ENCODE data around the gene LDHAL6B. TPM values are rescaled to one million over a fixed set of nuclear protein-coding genes. Genes with fewer than 3 reads are reported as not detected.

LDHAL6B gene
- polyA plus RNA-seq, 1 experiment, result not detected

DNA sequence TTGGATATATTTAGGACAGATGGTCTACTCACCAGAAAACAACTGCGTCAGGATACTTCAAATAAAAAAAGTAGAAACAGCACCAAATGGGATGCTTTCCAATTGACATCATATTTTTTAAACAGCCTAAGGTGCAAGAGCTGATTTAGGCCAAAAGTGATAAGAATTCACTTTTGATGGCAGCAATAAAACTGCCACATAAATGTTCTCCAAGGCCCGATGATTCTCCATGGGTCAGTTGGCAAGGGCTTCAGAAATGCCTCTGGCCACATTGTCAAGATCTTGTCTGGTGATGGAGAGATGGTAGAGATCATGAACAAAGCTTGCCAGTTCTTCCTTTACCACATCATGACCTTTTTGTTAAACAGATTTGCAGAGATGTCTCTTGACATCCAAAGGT is 38.9 kb downstream of the LDHAL6B start:
- Histone ChIP-seq H3K4me3 (ENCODE audit: low read depth, low read length) (no peak overlapping the region), H3K27ac (ENCODE audit: low read depth, low read length) (no peak overlapping the region), H3K27me3 (ENCODE audit: control insufficient read depth, insufficient read depth, low read length) (no peaks in the 10 kb centered on the region), H3K9me3 (ENCODE audit: control insufficient read depth, insufficient read depth, low read length) (no peaks in the 10 kb centered on the region)
- CTCF ChIA-PET, result interaction anchor here (1.1 to 3.3 kb wide), 6 partner anchors 12 to 248 kb away, joined by 3 to 44 read pairs (median 16); no protein-coding TSS in a partner anchor
- no peak for DNase-seq (ENCODE audit: low read depth, low spot score)
- no peak for TF ChIP-seq CTCF (IDR thresholded peaks at IDR 0.05; ENCODE audit: low read depth, low read length)
- POLR2A ChIA-PET, result no interaction called here

DNA sequence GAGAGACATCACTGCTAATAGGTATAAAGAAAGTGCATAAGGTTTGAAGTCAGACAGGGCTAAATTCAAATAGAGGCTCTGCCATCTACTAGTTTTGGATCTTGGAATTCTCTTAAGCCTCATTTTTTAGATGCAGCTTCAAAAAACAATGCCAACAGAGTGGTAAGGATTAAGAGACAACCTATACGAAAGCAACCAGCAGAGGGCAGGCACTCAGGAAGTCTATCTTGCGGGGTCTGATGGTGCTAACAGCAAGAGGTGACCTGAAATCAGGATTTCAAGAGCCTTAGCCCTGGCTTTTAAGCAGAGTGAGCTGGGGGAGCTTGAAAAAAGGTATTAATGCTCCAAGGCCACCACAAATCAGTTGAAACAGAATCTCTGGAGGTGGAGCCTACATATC is 40.7 kb downstream of the LDHAL6B start:
- peak; percentile 50 for DNase-seq (ENCODE audit: low read depth, low spot score)
- POLR2A ChIA-PET, result interaction anchor here (0.8 to 1.5 kb wide), 2 partner anchors 124 to 125 kb away, joined by 3 to 4 read pairs; partner anchors contain the start of gene MYO1E
- CTCF ChIA-PET, result interaction anchor here (0.6 to 3.3 kb wide), 64 partner anchors 10 to 1018 kb away, joined by 3 to 44 read pairs (median 4); partner anchors contain the start of genes FAM81A and MYO1E
- H3K9me3 ChIP-seq (ENCODE audit: control insufficient read depth, insufficient read depth, low read length), result no peaks in the 10 kb centered on the region
- no peaks in the 10 kb centered on the region for H3K27me3 ChIP-seq (ENCODE audit: control insufficient read depth, insufficient read depth, low read length)
- H3K27ac ChIP-seq (ENCODE audit: low read depth, low read length), result no peak overlapping the region
- TF ChIP-seq CTCF (IDR thresholded peaks at IDR 0.05; ENCODE audit: low read depth, low read length), result peak; percentile 76
- H3K4me3 ChIP-seq (ENCODE audit: low read depth, low read length), result no peak overlapping the region

DNA sequence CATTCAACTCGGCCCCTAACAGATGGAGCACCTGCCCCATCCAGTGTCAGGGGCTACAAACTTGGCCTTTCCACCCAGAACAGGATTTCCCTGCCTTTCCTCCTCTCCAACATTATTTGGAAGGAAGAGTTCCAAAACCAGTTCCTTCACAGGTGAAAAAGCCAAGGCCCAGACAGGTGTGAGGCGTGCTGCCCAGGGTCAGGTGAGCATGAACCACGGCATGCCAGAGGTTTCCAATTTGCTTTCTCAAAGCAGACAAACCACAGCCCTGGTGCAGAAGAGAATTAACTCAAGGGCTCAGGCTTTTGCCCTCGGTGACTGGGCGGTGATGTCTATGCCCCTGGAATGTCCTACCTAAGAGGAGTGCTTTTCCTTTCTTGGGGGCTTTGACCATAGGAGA is 43.2 kb downstream of the LDHAL6B start:
- no peak for DNase-seq (ENCODE audit: low read depth, low spot score)
- ChIA-PET POLR2A (no interaction called here), CTCF (no interaction called here)
- H3K27ac ChIP-seq (ENCODE audit: low read depth, low read length), result no peak overlapping the region
- no peaks in the 10 kb centered on the region for H3K9me3 ChIP-seq (ENCODE audit: control insufficient read depth, insufficient read depth, low read length)
- no peak for TF ChIP-seq CTCF (IDR thresholded peaks at IDR 0.05; ENCODE audit: low read depth, low read length)
- no peak overlapping the region for H3K4me3 ChIP-seq (ENCODE audit: low read depth, low read length)
- H3K27me3 ChIP-seq (ENCODE audit: control insufficient read depth, insufficient read depth, low read length), result no peaks in the 10 kb centered on the region

DNA sequence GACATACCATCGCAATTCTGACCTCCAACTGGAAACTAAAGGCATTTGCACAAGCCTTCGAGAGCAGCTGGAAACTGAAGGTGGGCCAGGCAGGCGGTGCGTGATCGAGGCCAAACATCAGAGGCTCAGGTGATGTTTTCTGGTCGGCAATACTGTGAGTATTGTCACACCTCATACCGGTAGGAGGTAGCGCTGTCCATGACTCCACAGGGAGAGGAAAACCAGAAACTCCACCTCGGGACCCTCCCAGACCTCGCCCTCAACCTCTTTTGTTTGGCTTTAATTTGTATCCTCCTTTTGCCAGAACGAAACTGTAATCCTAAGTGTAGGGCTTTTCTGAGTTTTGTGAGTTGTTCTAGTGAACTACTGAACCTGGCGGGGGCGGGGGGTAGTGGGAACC is 43.6 kb downstream of the LDHAL6B start:
- no peak for TF ChIP-seq CTCF (IDR thresholded peaks at IDR 0.05; ENCODE audit: low read depth, low read length)
- no peaks in the 10 kb centered on the region for H3K27me3 ChIP-seq (ENCODE audit: control insufficient read depth, insufficient read depth, low read length)
- no peak overlapping the region for H3K27ac ChIP-seq (ENCODE audit: low read depth, low read length)
- POLR2A ChIA-PET, result no interaction called here
- no peaks in the 10 kb centered on the region for H3K9me3 ChIP-seq (ENCODE audit: control insufficient read depth, insufficient read depth, low read length)
- no peak for DNase-seq (ENCODE audit: low read depth, low spot score)
- H3K4me3 ChIP-seq (ENCODE audit: low read depth, low read length), result no peak overlapping the region
- CTCF ChIA-PET, result no interaction called here

DNA sequence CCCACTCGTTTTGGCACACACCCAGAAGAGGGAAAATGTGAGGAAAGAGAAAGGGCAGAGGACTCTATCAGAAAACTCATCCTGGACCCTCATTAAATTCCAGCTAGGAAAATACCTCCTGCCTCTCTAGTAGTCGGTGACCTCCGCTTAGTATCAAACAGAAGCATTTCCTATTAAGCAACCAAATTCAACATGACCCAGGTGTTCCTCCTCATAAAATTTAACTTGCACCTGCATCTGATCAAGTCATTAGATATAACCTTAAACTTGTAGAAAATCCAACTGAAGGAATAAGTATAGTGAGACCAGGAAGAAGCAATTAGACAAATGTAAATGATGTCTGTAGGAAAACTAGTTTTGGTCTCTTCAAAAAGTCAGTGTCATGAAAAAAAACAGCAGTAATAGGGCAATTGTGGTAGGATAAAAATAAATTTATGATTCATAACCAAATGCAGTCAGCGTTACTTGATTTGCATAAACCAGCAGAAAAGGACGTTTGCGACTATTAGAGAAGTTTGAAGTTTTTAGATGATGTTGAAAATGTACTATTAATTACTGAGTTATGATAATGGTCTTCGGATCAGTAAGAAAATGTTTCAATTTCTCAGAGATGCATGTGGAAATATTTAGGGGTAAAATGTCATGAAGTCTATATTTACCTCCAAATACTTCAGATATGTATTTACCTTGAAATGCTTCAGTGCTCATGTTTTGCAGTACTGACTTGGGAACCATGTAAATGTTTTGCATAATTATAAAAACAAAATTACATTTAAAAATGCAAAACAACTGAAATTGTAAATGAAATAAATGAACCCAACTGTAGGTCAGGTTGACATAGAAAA is 44.6 kb downstream of the LDHAL6B start:
- ChIA-PET POLR2A (no interaction called here), CTCF (no interaction called here)
- H3K27ac ChIP-seq (ENCODE audit: low read depth, low read length), result no peak overlapping the region
- H3K4me3 ChIP-seq (ENCODE audit: low read depth, low read length), result no peak overlapping the region
- H3K9me3 ChIP-seq (ENCODE audit: control insufficient read depth, insufficient read depth, low read length), result no peaks in the 10 kb centered on the region
- H3K27me3 ChIP-seq (ENCODE audit: control insufficient read depth, insufficient read depth, low read length), result no peaks in the 10 kb centered on the region
- no peak for TF ChIP-seq CTCF (IDR thresholded peaks at IDR 0.05; ENCODE audit: low read depth, low read length)
- no peak for DNase-seq (ENCODE audit: low read depth, low spot score)

Data from AG04450 (cell line).